Stimulated activated CD8-positive, alpha-beta memory T cell treated with anti-CD3 and anti-CD28 coated beads, Interleukin-15, amount 100 ng/mL, for 1 hour (primary cell): ENCODE measurements around the gene BARHL2.

Experiments used
- DNase-seq: peaks from one replicate; pipeline ENCODE4 v3.0.0-alpha.2; 2020; ENCODE audit warnings: low read depth

BARHL2 gene

GRCh38 chr1:90716552-90717355, at the start of gene BARHL2:
Gene BARHL2, minus strand, starts transcription at chr1:90717302. Its CDS starts 107 bp downstream, at chr1:90717195.
- DNase-seq: no peak

- no peak for DNase-seq
These were observed 46.8 kb upstream of the BARHL2 start for GRCh38 chr1:90763930-90764329.

- no peak for DNase-seq
These were observed 46.4 kb upstream of the BARHL2 start for GRCh38 chr1:90763506-90763905.

- no peak for DNase-seq
These were observed 44.9 kb upstream of the BARHL2 start for GRCh38 chr1:90761781-90762589.

- DNase-seq: no peak
These were observed 44.1 kb upstream of the BARHL2 start for GRCh38 chr1:90761156-90761555.

- no peak for DNase-seq
These were observed 36.5 kb upstream of the BARHL2 start for GRCh38 chr1:90753556-90753955.

- no peak for DNase-seq
These were observed 31.6 kb upstream of the BARHL2 start for GRCh38 chr1:90748668-90749067.

- no peak for DNase-seq
These were observed 29.8 kb upstream of the BARHL2 start for GRCh38 chr1:90746857-90747256.

- DNase-seq: no peak
These were observed 28.9 kb upstream of the BARHL2 start for GRCh38 chr1:90745972-90746371.

- no peak for DNase-seq
These were observed 15.0 kb upstream of the BARHL2 start for GRCh38 chr1:90732136-90732535.

- DNase-seq: no peak
These were observed 14.4 kb upstream of the BARHL2 start for GRCh38 chr1:90731382-90732050.

GRCh38 chr1:90730243-90731022, 13.3 kb upstream of the BARHL2 start:
- no peak for DNase-seq

- DNase-seq: no peak
These were observed 12.6 kb upstream of the BARHL2 start for GRCh38 chr1:90729504-90730242.

- no peak for DNase-seq
These were observed 11.6 kb upstream of the BARHL2 start for GRCh38 chr1:90728502-90729287.

- no peak for DNase-seq
These were observed 10.9 kb upstream of the BARHL2 start for GRCh38 chr1:90727917-90728501.

GRCh38 chr1:90726986-90727480, 9.9 kb upstream of the BARHL2 start:
- no peak for DNase-seq

GRCh38 chr1:90726425-90726985, 9.4 kb upstream of the BARHL2 start:
- DNase-seq: no peak

GRCh38 chr1:90725657-90726424, 8.7 kb upstream of the BARHL2 start:
- DNase-seq: no peak
